ENCODE data around the gene PDE4D. TPM values are rescaled to one million over a fixed set of nuclear protein-coding genes. Genes with fewer than 3 reads are reported as not detected.

The PDE4D gene
- total and polyA plus RNA-seq, 2 of the 4 experiments (the other 2 are of a cell fraction), result 1.4 to 7.9 TPM

- Histone ChIP-seq H3K27ac (ENCODE audit: insufficient read depth, low read length) (no peak overlapping the region), H3K9ac (ENCODE audit: low read depth, low read length) (no peak overlapping the region), H4K5ac (ENCODE audit: low read depth, low read length) (no peak overlapping the region), H4K8ac (ENCODE audit: low read depth in 2 of 2, low read length in 2 of 2) (no peak overlapping the region), H3K4ac (ENCODE audit: low read depth, low read length) (no peak overlapping the region), H2BK120ac (ENCODE audit: low read depth, low read length) (no peak overlapping the region), H3K9me3 (ENCODE audit: control insufficient read depth, insufficient read depth, low read length) (no peaks in the 10 kb centered on the region), H4K20me1 (ENCODE audit: insufficient read depth, low read length) (no peaks in the 10 kb centered on the region), H2AK9ac (replicated peaks; ENCODE audit: low read depth, low read length, poor library complexity) (no peak overlapping the region), H4K91ac (ENCODE audit: insufficient read depth, low read depth, low read length) (no peak overlapping the region), H3K23ac (ENCODE audit: low read depth, low read length) (no peak overlapping the region), H3K4me3 (ENCODE audit: insufficient read depth, low read depth, low read length) (no peak overlapping the region), H2BK5ac (ENCODE audit: low read depth, low read length, poor library complexity, severe bottlenecking) (no peak overlapping the region), H3K4me1 (ENCODE audit: control insufficient read depth, insufficient read depth, low read length) (no peaks in the 10 kb centered on the region), H2AFZ (replicated peaks; ENCODE audit: low read length, poor library complexity) (no peak overlapping the region), H3K27me3 (ENCODE audit: control insufficient read depth, insufficient read depth, low read length) (no peaks in the 10 kb centered on the region), H3K9me1 (ENCODE audit: insufficient read depth, low read length) (no peaks in the 10 kb centered on the region), H2AK5ac (ENCODE audit: low read depth, low read length) (no peak overlapping the region), H3K18ac (ENCODE audit: low read depth, low read length) (no peak overlapping the region), H3K36me3 (ENCODE audit: control insufficient read depth, insufficient read depth, low read length) (no peaks in the 10 kb centered on the region), H3K14ac (replicated peaks; ENCODE audit: low read depth, low read length) (no peak overlapping the region), H3K4me2 (ENCODE audit: low read depth, low read length) (no peak overlapping the region), H3K56ac (ENCODE audit: extremely low read depth, insufficient read depth, low read length) (no peak overlapping the region), H2BK15ac (ENCODE audit: low read depth, low read length) (no peak overlapping the region), H2BK20ac (ENCODE audit: low read depth, low read length) (no peak overlapping the region), H3K79me1 (ENCODE audit: low read depth in 1 of 2, low read length in 2 of 2) (no peaks in the 10 kb centered on the region)
- ChIA-PET POLR2A (ENCODE audit: unreplicated experiment) (no interaction called here), CTCF (no interaction called here)
- in situ Hi-C loops (cut with MboI; ENCODE audit: low sequenced_read_pairs), result no loop called here
- dilution Hi-C loops (cut with HindIII; ENCODE audit: low sequenced_read_pairs, unreplicated experiment), result no loop called here
- no peak for DNase-seq
- no CpG with 5 or more reads among the region's 2 CpGs for WGBS, 2 experiments (ENCODE audit: extremely low coverage in 2 of 2, insufficient read length in 1 of 2)
- ATAC-seq (ENCODE audit: low read depth), result no peak
- intact Hi-C loops (cut with micrococcal nuclease), result no loop called here
- BruUV-seq (replicated peaks), result no TSS peak
- TF ChIP-seq USF2 (IDR thresholded peaks at IDR 0.05; ENCODE audit: low read depth, low read length), result no peak
- no peak for TF ChIP-seq MAZ (IDR thresholded peaks at IDR 0.05; ENCODE audit: borderline replicate concordance, low read depth, low read length)
- TF ChIP-seq MXI1 (IDR thresholded peaks at IDR 0.05; ENCODE audit: borderline replicate concordance, low read depth, low read length), result no peak
- TF ChIP-seq RFX5 (IDR thresholded peaks at IDR 0.05; ENCODE audit: low read depth, low read length), result no peak
- no peak for TF ChIP-seq ELK1 (IDR thresholded peaks at IDR 0.05; ENCODE audit: borderline replicate concordance, low read depth, low read length)
- TF ChIP-seq MAFK (IDR thresholded peaks at IDR 0.05; ENCODE audit: low read depth, low read length), result no peak
- no peak for TF ChIP-seq POLR2A (IDR thresholded peaks at IDR 0.05; ENCODE audit: low read depth, low read length)
- no peak for TF ChIP-seq NFE2L2 (IDR thresholded peaks at IDR 0.05; ENCODE audit: low read depth, low read length)
- TF ChIP-seq FOS (IDR thresholded peaks at IDR 0.05; ENCODE audit: low read depth, low read length), result no peak
- TF ChIP-seq BHLHE40 (IDR thresholded peaks at IDR 0.05; ENCODE audit: low read depth, low read length), result no peak
- TF ChIP-seq RAD21 (IDR thresholded peaks at IDR 0.05; ENCODE audit: low read length), result no peak
- TF ChIP-seq CTCF (conservative IDR thresholded peaks at IDR 0.05; ENCODE audit: low read depth, low read length), result no peak
- no peak for TF ChIP-seq CEBPB (IDR thresholded peaks at IDR 0.05; ENCODE audit: low read depth, low read length)
- no peak for TF ChIP-seq SMC3 (IDR thresholded peaks at IDR 0.05; ENCODE audit: low read depth, low read length)
- no peak for TF ChIP-seq CHD1 (IDR thresholded peaks at IDR 0.05; ENCODE audit: low read depth, low read length)
- no peak for TF ChIP-seq RCOR1 (IDR thresholded peaks at IDR 0.05; ENCODE audit: insufficient replicate concordance, low read length)
These were observed 328.0 kb downstream of the PDE4D start for GRCh38 chr5:59565551-59565950.

All from IMR-90 (cell line).